Right cardiac atrium (tissue), 5 donors: ENCODE data around the gene TECPR2. TPM values are rescaled to one million over a fixed set of nuclear protein-coding genes. Genes with fewer than 3 reads are reported as not detected.
A peak's percentile ranks its signal among the peaks of the same experiment; 100 is the strongest.
"Not testable (repeated sequence)": the region's sequence is repeated elsewhere in the genome, so short reads cannot be mapped to it uniquely, and the experiment has no call there.

Source experiments
- ATAC-seq, 2 donors: fragments of 200-7000 bp; cut with Tn5 transposase; one replicate each; pipeline versions ENCODE4 v1.8.0 to v1.9.1; 2020; ENCODE audit warnings: moderate library complexity in 2 of 2, mild to moderate bottlenecking in 1 of 2
- DNase-seq, 3 donors: peaks; one replicate each; pipeline ENCODE4 v3.0.0-alpha.2; 2020
- H3K27ac ChIP-seq: one replicate; pipeline ENCODE4 v1.5.1; 2013; ENCODE audit warnings: mild to moderate bottlenecking, low read length, control low read depth, moderate library complexity
- H3K27me3 ChIP-seq: one replicate; pipeline ENCODE4 v1.6.1; 2013; ENCODE audit not compliant: control insufficient read depth, insufficient read depth
- H3K4me1 ChIP-seq: one replicate; pipeline ENCODE4 v1.6.1; 2013; ENCODE audit warnings: low read length; ENCODE audit not compliant: control insufficient read depth, insufficient read depth
- H3K4me3 ChIP-seq: one replicate; pipeline ENCODE4 v1.5.1; 2013; ENCODE audit warnings: low read length, control low read depth
- H3K9me3 ChIP-seq: one replicate; pipeline ENCODE4 v1.6.1; 2013; ENCODE audit warnings: low read length; ENCODE audit not compliant: control insufficient read depth
- WGBS: extraction: QIAGEN DNeasy Blood & Tissue Kit; methylation state at CpG from one replicate; pipeline ENCODE4 v1.1.7; 2013; 5-methylcytosine and 5-hydroxymethylcytosine counted together
- intact Hi-C, 4 donors: fragments of 100-400 bp; cut with DNase I; formaldehyde crosslinking; loops; one replicate each; pipeline versions ENCODE4 v1.11.0 to v1.14.0; 2022 to 2023
- polyA plus RNA-seq: library from polyadenylated mRNA; stranded (reverse); fragments of 200-250 nt; gene quantifications from one replicate; pipeline ENCODE4 v1.2.3, GENCODE V29; 2013
- total RNA-seq, 4 donors: library from RNA; stranded (reverse); fragmentation: NEBNext Ultra II Directional; extraction: Animal tissue kit (Norgen Biotek cat#: 25700); gene quantifications; one replicate each; pipeline ENCODE4 v1.2.1, GENCODE V29; 2021
- donor health status: healthy with polysubstance abuse.
- donor health status: DM: no; HTN: yes; CAD: no.
- donor health status: DM: no; HTN: no; CAD: no.
- donor health status: DM: no; HTN: yes; CAD: no; lungs with severe emphysema.
- donor health status: DM: yes; HTN: yes; CAD: no.

The TECPR2 gene
- total and polyA plus RNA-seq, 5 donors = 10.1 to 32.0 (median 23.5) TPM

- Histone ChIP-seq H3K27me3 (no peaks in the 10 kb centered on the region), H3K9me3 (no peaks in the 10 kb centered on the region), H3K4me3 (no peak overlapping the region), H3K27ac (peak overlapping the region; percentile 10), H3K4me1 (no peaks in the 10 kb centered on the region)
- peak; percentile 6 to 28 for ATAC-seq
- intact Hi-C loops = no loop called here
- peak in 2 of 3 donors; percentile 69 to 79 for DNase-seq
- WGBS = 73% methylated on average over 19 of the region's 19 CpGs
These were observed 148.1 kb downstream of the TECPR2 start for GRCh38 chr14:102510616-102511520.

GRCh38 chr14:102511538-102511937 lies 148.8 kb downstream of the TECPR2 start:
- H3K4me1 ChIP-seq = no peaks in the 10 kb centered on the region
- no peaks in the 10 kb centered on the region for H3K27me3 ChIP-seq
- ATAC-seq (no peak), DNase-seq (no peak)
- no peak overlapping the region for H3K4me3 ChIP-seq
- no peak overlapping the region for H3K27ac ChIP-seq
- WGBS = 92% methylated on average over 5 of the region's 5 CpGs
- H3K9me3 ChIP-seq = no peaks in the 10 kb centered on the region
- intact Hi-C loops = no loop called here

- Histone ChIP-seq H3K27me3 (no peaks in the 10 kb centered on the region), H3K4me3 (no peak overlapping the region), H3K27ac (no peak overlapping the region), H3K9me3 (no peaks in the 10 kb centered on the region), H3K4me1 (no peaks in the 10 kb centered on the region)
- ATAC-seq = no peak
- intact Hi-C loops = no loop called here
- 87% methylated on average over 11 of the region's 11 CpGs for WGBS
- DNase-seq = peak in 1 of 3 donors; percentile 58
These were observed 150.1 kb downstream of the TECPR2 start for GRCh38 chr14:102512793-102513300.

- DNase-seq = peak in 1 of 3 donors; percentile 37
- intact Hi-C loops = no loop called here
- no peaks in the 10 kb centered on the region for H3K9me3 ChIP-seq
- no peaks in the 10 kb centered on the region for H3K27me3 ChIP-seq
- H3K4me1 ChIP-seq = no peaks in the 10 kb centered on the region
- H3K27ac ChIP-seq = no peak overlapping the region
- 85% methylated on average over 21 of the region's 21 CpGs for WGBS
- no peak for ATAC-seq
- H3K4me3 ChIP-seq = no peak overlapping the region
These were observed 151.4 kb downstream of the TECPR2 start for GRCh38 chr14:102513899-102514772.

GRCh38 chr14:102514987-102515733 lies 152.4 kb downstream of the TECPR2 start:
- 87% methylated on average over 12 of the region's 12 CpGs for WGBS
- H3K27me3 ChIP-seq = no peaks in the 10 kb centered on the region
- intact Hi-C loops = loop anchor here in 1 of 4 donors (1.0 kb wide), 1 partner anchor 77 kb away; no protein-coding TSS in a partner anchor
- no peak overlapping the region for H3K4me3 ChIP-seq
- DNase-seq (peak in 1 of 3 donors; percentile 48), ATAC-seq (no peak)
- H3K9me3 ChIP-seq = no peaks in the 10 kb centered on the region
- no peaks in the 10 kb centered on the region for H3K4me1 ChIP-seq
- no peak overlapping the region for H3K27ac ChIP-seq

GRCh38 chr14:102516531-102517391 lies 154.0 kb downstream of the TECPR2 start:
- Histone ChIP-seq H3K9me3 (no peaks in the 10 kb centered on the region), H3K27me3 (no peaks in the 10 kb centered on the region), H3K27ac (no peak overlapping the region), H3K4me1 (no peaks in the 10 kb centered on the region), H3K4me3 (peak overlapping the region; percentile 78)
- intact Hi-C loops = loop anchor here in 3 of 4 donors (2.0 kb wide), 3 partner anchors 78 to 82 kb away; no protein-coding TSS in a partner anchor
- DNase-seq (peak in 2 of 3 donors; percentile 86 to 88), ATAC-seq (peak; percentile 69 to 75)
- 1% methylated on average over 95 of the region's 95 CpGs for WGBS

- H3K27ac ChIP-seq = no peak overlapping the region
- ATAC-seq (peak; percentile 12 to 32), DNase-seq (peak in 1 of 3 donors; percentile 72)
- no peaks in the 10 kb centered on the region for H3K9me3 ChIP-seq
- intact Hi-C loops = loop anchor here in 3 of 4 donors (2.0 kb wide), 3 partner anchors 79 to 83 kb away; no protein-coding TSS in a partner anchor
- 29% methylated on average over 37 of the region's 37 CpGs for WGBS
- H3K4me1 ChIP-seq = no peaks in the 10 kb centered on the region
- H3K4me3 ChIP-seq = peak overlapping the region; percentile 78
- H3K27me3 ChIP-seq = no peaks in the 10 kb centered on the region
These were observed 154.8 kb downstream of the TECPR2 start for GRCh38 chr14:102517392-102518062.

- peak in 1 of 3 donors; percentile 39 for DNase-seq
- intact Hi-C loops = no loop called here
- H3K4me3 ChIP-seq = no peak overlapping the region
- no peaks in the 10 kb centered on the region for H3K4me1 ChIP-seq
- H3K9me3 ChIP-seq = no peaks in the 10 kb centered on the region
- H3K27ac ChIP-seq = no peak overlapping the region
- no peaks in the 10 kb centered on the region for H3K27me3 ChIP-seq
- no peak for ATAC-seq
- 89% methylated on average over 8 of the region's 8 CpGs for WGBS
These were observed 155.4 kb downstream of the TECPR2 start for GRCh38 chr14:102518063-102518648.

- not testable (repeated sequence) for H3K27me3 ChIP-seq, H3K9me3 ChIP-seq, DNase-seq, H3K4me3 ChIP-seq, ATAC-seq, H3K4me1 ChIP-seq, H3K27ac ChIP-seq
- intact Hi-C loops = loop anchor here in 1 of 4 donors (10.0 kb wide), 1 partner anchor 75 kb away; the partner anchor contains the start of gene RCOR1
- WGBS = 84% methylated on average over 5 of the region's 5 CpGs
These were observed 157.0 kb downstream of the TECPR2 start for GRCh38 chr14:102519709-102520108.
